Measurements from ENCODE around the gene FAM241A.

Gene FAM241A

GRCh38 chr4:112146502-112146813 is 1.2 kb downstream of the FAM241A start:
- Histone ChIP-seq H3K9me3 (ENCODE audit: insufficient read depth, low read length) (no peaks in the 10 kb centered on the region), H3K27me3 (ENCODE audit: low read length) (no peaks in the 10 kb centered on the region), H2AFZ (ENCODE audit: low read depth, low read length, severe bottlenecking) (no peak overlapping the region), H3K4me2 (ENCODE audit: low read depth, low read length, poor library complexity, severe bottlenecking) (peak overlapping the region; percentile 79), H3K9me2 (replicated peaks; ENCODE audit: insufficient read depth, low read length) (no peaks in the 10 kb centered on the region), H3K9ac (ENCODE audit: low read length) (peak overlapping the region; percentile 43; the same call in 1 of the 2 replicates), H3K27ac (ENCODE audit: low read depth, low read length) (no peak overlapping the region), H3K36me3 (ENCODE audit: low read length) (no peaks in the 10 kb centered on the region), H3F3A (ENCODE audit: insufficient read depth) (no peaks in the 10 kb centered on the region), H3K4me3 (ENCODE audit: insufficient read depth, low read length, poor library complexity, severe bottlenecking) (peak overlapping the region; percentile 55), H4K20me1 (ENCODE audit: low read depth, low read length) (no peaks in the 10 kb centered on the region), H3K79me2 (ENCODE audit: insufficient read depth, low read length) (no peaks in the 10 kb centered on the region)
- TF ChIP-seq CTCF (IDR thresholded peaks at IDR 0.05; ENCODE audit: insufficient read depth, low read length, poor library complexity, severe bottlenecking) (no peak), EZH2phosphoT487 (conservative IDR thresholded peaks at IDR 0.05; ENCODE audit: low read length) (no peak)

DNA sequence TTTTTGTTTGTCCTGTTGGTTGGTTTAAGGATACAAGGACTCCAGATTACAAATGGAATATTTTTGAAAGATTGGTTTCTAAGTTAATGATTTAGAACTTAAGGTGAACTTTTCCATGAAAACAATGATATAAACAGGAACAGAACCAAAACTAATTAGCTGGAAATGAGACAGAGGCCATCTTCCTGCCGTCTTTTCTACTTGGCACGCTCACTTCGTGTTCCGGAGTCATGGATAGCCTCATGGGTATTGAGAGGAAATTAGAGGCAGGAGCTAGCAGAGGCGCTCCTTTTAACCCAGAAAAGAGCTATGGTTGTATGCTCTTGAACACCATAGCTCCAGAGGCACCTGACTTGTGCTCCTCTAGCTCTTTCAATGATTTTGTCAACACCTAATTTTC is 2.4 kb downstream of the FAM241A start:
- Histone ChIP-seq H3K9me3 (ENCODE audit: insufficient read depth, low read length) (no peaks in the 10 kb centered on the region), H3K9ac (ENCODE audit: low read length) (no peak overlapping the region)

DNA sequence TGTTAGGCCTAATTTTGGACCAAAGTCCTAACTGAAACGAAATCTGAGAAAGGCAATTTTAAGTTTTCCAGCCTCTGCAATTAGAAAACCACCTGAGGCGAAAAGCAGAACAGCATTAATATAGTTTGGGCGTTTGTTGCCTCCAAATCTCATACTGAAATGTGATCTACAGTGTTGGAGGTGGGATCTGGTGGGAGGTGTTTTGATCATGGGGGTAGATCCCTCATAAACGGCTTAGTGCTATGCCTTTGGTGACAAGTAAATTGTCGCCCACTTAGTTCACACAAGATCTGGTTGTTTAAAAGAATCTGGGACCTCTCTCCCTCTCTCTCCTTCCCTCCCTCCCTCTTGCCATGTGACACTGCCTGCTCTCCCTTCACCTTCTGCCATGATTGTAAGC is 5.7 kb downstream of the FAM241A start:
- H3K4me2 ChIP-seq (ENCODE audit: low read depth, low read length, poor library complexity, severe bottlenecking): no peak overlapping the region
- H3K36me3 ChIP-seq (ENCODE audit: low read length): no peaks in the 10 kb centered on the region
- TF ChIP-seq EZH2phosphoT487 (conservative IDR thresholded peaks at IDR 0.05; ENCODE audit: low read length): no peak
- H3K27ac ChIP-seq (ENCODE audit: low read depth, low read length): no peak overlapping the region
- H4K20me1 ChIP-seq (ENCODE audit: low read depth, low read length): no peaks in the 10 kb centered on the region
- H3K9me2 ChIP-seq (replicated peaks; ENCODE audit: insufficient read depth, low read length): no peaks in the 10 kb centered on the region
- no peak overlapping the region for H3K9ac ChIP-seq (ENCODE audit: low read length)
- H3K9me3 ChIP-seq (ENCODE audit: insufficient read depth, low read length): no peaks in the 10 kb centered on the region
- no peaks in the 10 kb centered on the region for H3F3A ChIP-seq (ENCODE audit: insufficient read depth)
- H3K27me3 ChIP-seq (ENCODE audit: low read length): no peaks in the 10 kb centered on the region
- no peak overlapping the region for H2AFZ ChIP-seq (ENCODE audit: low read depth, low read length, severe bottlenecking)
- H3K4me3 ChIP-seq (ENCODE audit: insufficient read depth, low read length, poor library complexity, severe bottlenecking): no peak overlapping the region
- H3K79me2 ChIP-seq (ENCODE audit: insufficient read depth, low read length): no peaks in the 10 kb centered on the region

More for the DNA sequence above, 2.4 kb downstream of the FAM241A start:
- Histone ChIP-seq H4K20me1 (ENCODE audit: low read depth, low read length) (no peaks in the 10 kb centered on the region), H3K4me3 (ENCODE audit: insufficient read depth, low read length, poor library complexity, severe bottlenecking) (no peak overlapping the region), H3K79me2 (ENCODE audit: insufficient read depth, low read length) (no peaks in the 10 kb centered on the region), H3K4me2 (ENCODE audit: low read depth, low read length, poor library complexity, severe bottlenecking) (no peak overlapping the region), H3F3A (ENCODE audit: insufficient read depth) (no peaks in the 10 kb centered on the region), H3K27me3 (ENCODE audit: low read length) (no peaks in the 10 kb centered on the region), H3K36me3 (ENCODE audit: low read length) (no peaks in the 10 kb centered on the region), H3K9me2 (replicated peaks; ENCODE audit: insufficient read depth, low read length) (no peaks in the 10 kb centered on the region), H3K27ac (ENCODE audit: low read depth, low read length) (no peak overlapping the region), H2AFZ (ENCODE audit: low read depth, low read length, severe bottlenecking) (no peak overlapping the region)
- TF ChIP-seq CTCF (IDR thresholded peaks at IDR 0.05; ENCODE audit: insufficient read depth, low read length, poor library complexity, severe bottlenecking) (no peak), EZH2phosphoT487 (conservative IDR thresholded peaks at IDR 0.05; ENCODE audit: low read length) (no peak)

DNA sequence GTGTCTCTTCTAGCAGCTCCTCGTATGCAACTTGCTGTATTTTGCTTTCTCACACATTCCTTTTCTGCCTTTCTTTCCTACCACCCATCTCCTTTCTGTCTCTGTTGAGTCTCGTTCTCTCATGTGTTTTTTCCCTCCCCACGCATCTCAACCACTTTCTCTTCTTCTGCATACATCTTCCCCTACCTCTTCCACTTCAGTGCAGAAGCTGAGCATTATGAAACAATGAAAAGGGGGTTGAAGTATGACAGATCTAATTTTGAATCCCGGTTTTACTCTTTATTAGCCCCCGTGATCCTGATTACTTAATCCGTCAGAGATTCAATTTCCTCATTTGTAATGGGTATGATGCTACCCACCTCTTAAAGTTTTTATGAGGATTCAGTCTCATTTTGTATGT is 7.3 kb downstream of the FAM241A start:
- H3K36me3 ChIP-seq (ENCODE audit: low read length): no peaks in the 10 kb centered on the region
- no peaks in the 10 kb centered on the region for H4K20me1 ChIP-seq (ENCODE audit: low read depth, low read length)
- no peak overlapping the region for H3K4me2 ChIP-seq (ENCODE audit: low read depth, low read length, poor library complexity, severe bottlenecking)
- no peak overlapping the region for H3K9ac ChIP-seq (ENCODE audit: low read length)
- H3K79me2 ChIP-seq (ENCODE audit: insufficient read depth, low read length): no peaks in the 10 kb centered on the region
- no peak for TF ChIP-seq EZH2phosphoT487 (conservative IDR thresholded peaks at IDR 0.05; ENCODE audit: low read length)
- no peak for TF ChIP-seq CTCF (IDR thresholded peaks at IDR 0.05; ENCODE audit: insufficient read depth, low read length, poor library complexity, severe bottlenecking)
- no peak overlapping the region for H3K27ac ChIP-seq (ENCODE audit: low read depth, low read length)
- H3K4me3 ChIP-seq (ENCODE audit: insufficient read depth, low read length, poor library complexity, severe bottlenecking): no peak overlapping the region
- H3F3A ChIP-seq (ENCODE audit: insufficient read depth): no peaks in the 10 kb centered on the region
- H3K27me3 ChIP-seq (ENCODE audit: low read length): no peaks in the 10 kb centered on the region
- H2AFZ ChIP-seq (ENCODE audit: low read depth, low read length, severe bottlenecking): no peak overlapping the region
- H3K9me3 ChIP-seq (ENCODE audit: insufficient read depth, low read length): no peaks in the 10 kb centered on the region
- H3K9me2 ChIP-seq (replicated peaks; ENCODE audit: insufficient read depth, low read length): no peaks in the 10 kb centered on the region
